Ovary (tissue), 3 donors: ENCODE results near the gene STIL.

ENCODE experiments used
- CTCF ChIP-seq, 3 donors: fragments of 450-650 bp in 2 of 3; fragments of 200-600 bp in 1 of 3; IDR thresholded peaks; one replicate each; pipeline versions ENCODE4 v1.5.1 to v1.8.0; 2016 to 2022; ENCODE audit warnings: antibody characterized with exemption in 3 of 3, mild to moderate bottlenecking in 1 of 3
- POLR2A ChIP-seq: fragments of 450-650 bp; IDR thresholded peaks from one replicate; pipeline ENCODE4 v1.6.1; 2017; ENCODE audit warnings: antibody characterized with exemption, mild to moderate bottlenecking, moderate library complexity
- donor health status: DM: no; HTN: no; CAD: no.

- TF ChIP-seq CTCF (IDR thresholded peaks at IDR 0.05) (no peak), POLR2A (no peak)
Observed at GRCh38 chr1:47226839-47227215, 87.1 kb downstream of the STIL start.
